ENCODE results near the gene IRAK2. TPM values are rescaled to one million over a fixed set of nuclear protein-coding genes. Genes with fewer than 3 reads are reported as not detected.
"Not testable (repeated sequence)": the region's sequence is repeated elsewhere in the genome, so short reads cannot be mapped to it uniquely, and the experiment has no call there.

Gene IRAK2
- total RNA-seq, 2 experiments from 2014 or later = 3.0 TPM

- Mint-ChIP-seq H3K27me3 (no peaks in the 10 kb centered on the region), H3K4me1 (ENCODE audit: low read depth) (peaks cover 44% of the 10 kb centered on the region), H3K36me3 (ENCODE audit: low read depth) (peaks cover 41% of the 10 kb centered on the region), H3K4me3 (no peak overlapping the region), H3K9me3 (no peaks in the 10 kb centered on the region), H3K27ac (no peak overlapping the region)
- DNase-seq = no peak
- intact Hi-C loops (cut with micrococcal nuclease) = no loop called here
- CTCF ChIA-PET = no interaction called here
- TF ChIP-seq, protein P1, sequence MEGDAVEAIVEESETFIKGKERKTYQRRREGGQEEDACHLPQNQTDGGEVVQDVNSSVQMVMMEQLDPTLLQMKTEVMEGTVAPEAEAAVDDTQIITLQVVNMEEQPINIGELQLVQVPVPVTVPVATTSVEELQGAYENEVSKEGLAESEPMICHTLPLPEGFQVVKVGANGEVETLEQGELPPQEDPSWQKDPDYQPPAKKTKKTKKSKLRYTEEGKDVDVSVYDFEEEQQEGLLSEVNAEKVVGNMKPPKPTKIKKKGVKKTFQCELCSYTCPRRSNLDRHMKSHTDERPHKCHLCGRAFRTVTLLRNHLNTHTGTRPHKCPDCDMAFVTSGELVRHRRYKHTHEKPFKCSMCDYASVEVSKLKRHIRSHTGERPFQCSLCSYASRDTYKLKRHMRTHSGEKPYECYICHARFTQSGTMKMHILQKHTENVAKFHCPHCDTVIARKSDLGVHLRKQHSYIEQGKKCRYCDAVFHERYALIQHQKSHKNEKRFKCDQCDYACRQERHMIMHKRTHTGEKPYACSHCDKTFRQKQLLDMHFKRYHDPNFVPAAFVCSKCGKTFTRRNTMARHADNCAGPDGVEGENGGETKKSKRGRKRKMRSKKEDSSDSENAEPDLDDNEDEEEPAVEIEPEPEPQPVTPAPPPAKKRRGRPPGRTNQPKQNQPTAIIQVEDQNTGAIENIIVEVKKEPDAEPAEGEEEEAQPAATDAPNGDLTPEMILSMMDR (IDR thresholded peaks at IDR 0.05) = no peak
- POLR2A ChIA-PET = no interaction called here
- no peak for ATAC-seq
These were observed 45.3 kb upstream of the IRAK2 start for GRCh38 chr3:10119376-10119775.

- no peak overlapping the region for H3K27ac Mint-ChIP-seq
- peaks cover 45% of the 10 kb centered on the region for H3K4me1 Mint-ChIP-seq (ENCODE audit: low read depth)
- H3K36me3 Mint-ChIP-seq (ENCODE audit: low read depth) = peaks cover 46% of the 10 kb centered on the region
- intact Hi-C loops (cut with micrococcal nuclease) = no loop called here
- no peak for DNase-seq
- no peak for ATAC-seq
- no peak overlapping the region for H3K4me3 Mint-ChIP-seq
- no peaks in the 10 kb centered on the region for H3K9me3 Mint-ChIP-seq
- POLR2A ChIA-PET = interaction anchor here (0.7 kb wide), 1 partner anchor 50 kb away, joined by 4 read pairs; no protein-coding TSS in a partner anchor
- CTCF ChIA-PET = no interaction called here
- TF ChIP-seq, protein P1 (IDR thresholded peaks at IDR 0.05) = no peak
- H3K27me3 Mint-ChIP-seq = no peaks in the 10 kb centered on the region
These were observed 43.7 kb upstream of the IRAK2 start for GRCh38 chr3:10121064-10121463.

- intact Hi-C loops (cut with micrococcal nuclease) = no loop called here
- Mint-ChIP-seq H3K36me3 (ENCODE audit: low read depth) (peaks cover 52% of the 10 kb centered on the region), H3K4me3 (no peak overlapping the region), H3K4me1 (ENCODE audit: low read depth) (peaks cover 36% of the 10 kb centered on the region), H3K9me3 (no peaks in the 10 kb centered on the region), H3K27me3 (no peaks in the 10 kb centered on the region), H3K27ac (peak overlapping the region; percentile 27)
- DNase-seq (no peak), ATAC-seq (no peak)
- TF ChIP-seq, protein P1 (IDR thresholded peaks at IDR 0.05) = no peak
- CTCF ChIA-PET = no interaction called here
- POLR2A ChIA-PET = interaction anchor here (0.6 to 1.4 kb wide), 3 partner anchors 8 to 140 kb away, joined by 3 read pairs; no protein-coding TSS in a partner anchor
These were observed 42.0 kb upstream of the IRAK2 start for GRCh38 chr3:10122724-10123123.

GRCh38 chr3:10135872-10136271 lies 28.8 kb upstream of the IRAK2 start:
- H3K36me3 Mint-ChIP-seq (ENCODE audit: low read depth); ATAC-seq; H3K9me3 Mint-ChIP-seq; H3K27ac Mint-ChIP-seq; intact Hi-C loops (cut with micrococcal nuclease); H3K27me3 Mint-ChIP-seq; H3K4me3 Mint-ChIP-seq; H3K4me1 Mint-ChIP-seq (ENCODE audit: low read depth): not testable (repeated sequence)
- POLR2A ChIA-PET = interaction anchor here (0.6 to 1.5 kb wide), 2 partner anchors 13 to 106 kb away, joined by 3 read pairs; no protein-coding TSS in a partner anchor
- DNase-seq = peak; percentile 35
- CTCF ChIA-PET = interaction anchor here (1.2 kb wide), 1 partner anchor 127 kb away, joined by 4 read pairs; no protein-coding TSS in a partner anchor

GRCh38 chr3:10136426-10137005 lies 28.2 kb upstream of the IRAK2 start:
- POLR2A ChIA-PET = no interaction called here
- intact Hi-C loops (cut with micrococcal nuclease) = no loop called here
- Mint-ChIP-seq H3K9me3 (peaks cover 1% of the 10 kb centered on the region), H3K4me3 (no peak overlapping the region), H3K27me3 (no peaks in the 10 kb centered on the region), H3K4me1 (ENCODE audit: low read depth) (no peaks in the 10 kb centered on the region), H3K36me3 (ENCODE audit: low read depth) (no peaks in the 10 kb centered on the region), H3K27ac (no peak overlapping the region)
- TF ChIP-seq, protein P1 (IDR thresholded peaks at IDR 0.05) = no peak
- CTCF ChIA-PET = no interaction called here
- DNase-seq (no peak), ATAC-seq (no peak)

Measured in activated CD8-positive, alpha-beta T cell treated with anti-CD3 and anti-CD28 coated beads for 36 hours (primary cell).